ENCODE measurements around the gene NRSN2. TPM values are rescaled to one million over a fixed set of nuclear protein-coding genes. Genes with fewer than 3 reads are reported as not detected.
A peak's percentile ranks its signal among the peaks of the same experiment; 100 is the strongest.

NRSN2 gene, protein sequence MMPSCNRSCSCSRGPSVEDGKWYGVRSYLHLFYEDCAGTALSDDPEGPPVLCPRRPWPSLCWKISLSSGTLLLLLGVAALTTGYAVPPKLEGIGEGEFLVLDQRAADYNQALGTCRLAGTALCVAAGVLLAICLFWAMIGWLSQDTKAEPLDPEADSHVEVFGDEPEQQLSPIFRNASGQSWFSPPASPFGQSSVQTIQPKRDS
- total RNA-seq (2021; ENCODE audit: unreplicated experiment) (1.9 TPM), Bru-seq, nascent RNA (percentile 47 among the genes with signal in this experiment), BruChase-seq, experiment 1, labeled RNA remaining after a 6-hour chase (percentile 43 among the genes with signal in this experiment), BruChase-seq, experiment 2, labeled RNA remaining after a 2-hour chase (percentile 38 among the genes with signal in this experiment)
- polyA plus RNA-seq (2012), result 2.0 and 2.5 TPM in 2 replicates
- long read RNA-seq, partial matches to known transcripts, result 0 of 1 reads
- long read RNA-seq, other reads (novel, unspliced or antisense), result 1 of 1 reads

GRCh38 chr20:346640-347316 lies at the start of gene NRSN2:
Gene NRSN2, plus strand, starts transcription at chr20:347111. Its CDS starts 2,533 bp downstream, at chr20:349644.
- H3K4me2 ChIP-seq (ENCODE audit: low read length), result peak within 1 kb of the TSS; percentile 95
- ATAC-seq, result no peak
- H2AFZ ChIP-seq (ENCODE audit: low read depth, low read length, poor library complexity, severe bottlenecking), result peak within 1 kb of the TSS; percentile 40
- no peaks in the 10 kb centered on the region for H3K9me2 ChIP-seq (ENCODE audit: insufficient read depth)
- H3K9me3 ChIP-seq (ENCODE audit: control insufficient read depth in 1 of 2, insufficient read depth in 1 of 2, low read depth in 1 of 2, low read length in 2 of 2), result peaks cover 0 to 16% of the 10 kb centered on the region in 2 experiments; a peak in 2 of 4 replicates
- H4K20me1 ChIP-seq (ENCODE audit: insufficient read depth), result no peaks in the 10 kb centered on the region
- peak within 1 kb of the TSS; percentile 64 to 80 for H3K4me3 ChIP-seq (replicated peaks in 1 of 2; ENCODE audit: low read depth in 1 of 2, low read length in 2 of 2)
- peak within 1 kb of the TSS; percentile 72 for H3K27ac ChIP-seq (ENCODE audit: low read depth, low read length)
- no peaks in the 10 kb centered on the region for H3K79me2 ChIP-seq (ENCODE audit: insufficient read depth, low read length)
- H3K4me1 ChIP-seq (ENCODE audit: control insufficient read depth in 1 of 2, insufficient read depth in 2 of 2, low read length in 2 of 2), result peaks cover 14 to 31% of the 10 kb centered on the region in 2 experiments
- TF ChIP-seq EZH2phosphoT487 (IDR thresholded peaks at IDR 0.05; ENCODE audit: borderline replicate concordance), result no peak
- no peak for TF ChIP-seq ZBTB33 (IDR thresholded peaks at IDR 0.05; ENCODE audit: extremely low read depth, insufficient replicate concordance, low read length)
- TF ChIP-seq CEBPB (IDR thresholded peaks at IDR 0.05; ENCODE audit: low read depth), result no peak
- no peak for TF ChIP-seq POLR2A (IDR thresholded peaks at IDR 0.05; ENCODE audit: borderline replicate concordance, extremely low read depth, insufficient read depth, insufficient read length)
- no peak for TF ChIP-seq YY1 (IDR thresholded peaks at IDR 0.05; ENCODE audit: extremely low read depth, insufficient replicate concordance, low read depth, low read length)
- no peak for TF ChIP-seq POLR2AphosphoS5 (IDR thresholded peaks at IDR 0.05; ENCODE audit: low read depth, low read length)
- H3K27me3 ChIP-seq (ENCODE audit: insufficient read depth, low read length), result no peaks in the 10 kb centered on the region
- CTCF ChIA-PET, result interaction anchor here (0.7 to 1.1 kb wide), 4 partner anchors 15 to 299 kb away, joined by 3 to 5 read pairs (median 4); no protein-coding TSS in a partner anchor
- intact Hi-C loops (cut with micrococcal nuclease), result no loop called here
- H3K9ac ChIP-seq (ENCODE audit: low read length), result peak within 1 kb of the TSS; percentile 71
- RAD21 ChIA-PET (ENCODE audit: low non-redundant PET in 1 of 2, low total read pairs in 2 of 2, uncharacterized antibody in 2 of 2, unreplicated experiment in 2 of 2), result interaction anchor here in 1 of 2 experiments (1.0 kb wide), 1 partner anchor 16 kb away, joined by 3 read pairs; no protein-coding TSS in a partner anchor
- H3K36me3 ChIP-seq (ENCODE audit: control insufficient read depth in 1 of 2, insufficient read depth in 2 of 2, low read length in 2 of 2), result no peaks in the 10 kb centered on the region
- no peak for DNase-seq (ENCODE audit: low read depth, low spot score)
- POLR2A ChIA-PET, result interaction anchor here (0.6 to 1.4 kb wide), 10 partner anchors 10 to 36 kb away, joined by 3 to 8 read pairs (median 4); partner anchors contain the start of genes SOX12 and TRIB3
- no TSS peak for BruUV-seq (replicated peaks)
